ENCODE data around the gene FCRL5.

DNA sequence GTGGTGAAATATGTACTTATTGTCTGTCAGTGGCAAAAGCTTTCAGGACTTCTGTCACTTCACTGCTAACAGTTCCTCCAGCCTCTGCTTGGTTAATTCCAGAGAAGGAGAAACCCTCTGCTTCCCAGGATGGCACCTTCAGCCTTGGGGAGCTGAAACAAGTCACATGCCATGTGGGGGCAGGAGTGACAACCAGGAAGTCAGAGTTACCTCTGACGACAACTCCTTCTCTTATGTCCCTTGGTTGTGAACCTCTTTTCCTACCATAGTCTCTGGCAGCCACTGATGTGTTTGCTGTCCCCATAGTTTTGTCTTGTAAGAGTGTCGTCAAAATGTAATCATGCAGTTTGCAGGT lies 53.6 kb downstream of the FCRL5 start:
- TF ChIP-seq, protein P1, sequence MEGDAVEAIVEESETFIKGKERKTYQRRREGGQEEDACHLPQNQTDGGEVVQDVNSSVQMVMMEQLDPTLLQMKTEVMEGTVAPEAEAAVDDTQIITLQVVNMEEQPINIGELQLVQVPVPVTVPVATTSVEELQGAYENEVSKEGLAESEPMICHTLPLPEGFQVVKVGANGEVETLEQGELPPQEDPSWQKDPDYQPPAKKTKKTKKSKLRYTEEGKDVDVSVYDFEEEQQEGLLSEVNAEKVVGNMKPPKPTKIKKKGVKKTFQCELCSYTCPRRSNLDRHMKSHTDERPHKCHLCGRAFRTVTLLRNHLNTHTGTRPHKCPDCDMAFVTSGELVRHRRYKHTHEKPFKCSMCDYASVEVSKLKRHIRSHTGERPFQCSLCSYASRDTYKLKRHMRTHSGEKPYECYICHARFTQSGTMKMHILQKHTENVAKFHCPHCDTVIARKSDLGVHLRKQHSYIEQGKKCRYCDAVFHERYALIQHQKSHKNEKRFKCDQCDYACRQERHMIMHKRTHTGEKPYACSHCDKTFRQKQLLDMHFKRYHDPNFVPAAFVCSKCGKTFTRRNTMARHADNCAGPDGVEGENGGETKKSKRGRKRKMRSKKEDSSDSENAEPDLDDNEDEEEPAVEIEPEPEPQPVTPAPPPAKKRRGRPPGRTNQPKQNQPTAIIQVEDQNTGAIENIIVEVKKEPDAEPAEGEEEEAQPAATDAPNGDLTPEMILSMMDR (IDR thresholded peaks at IDR 0.05) = no peak
- TF ChIP-seq POLR2A (IDR thresholded peaks at IDR 0.05) = no peak
